Sigmoid colon (tissue), 4 donors: ENCODE measurements around the gene EVA1B.

Experiments used
- EP300 ChIP-seq, 4 donors: sonication (generic); formaldehyde crosslinking; IDR thresholded peaks; one replicate each; pipeline ENCODE4 v1.6.1; 2017; ENCODE audit warnings: antibody characterized with exemption in 4 of 4
- POLR2A ChIP-seq, 2 donors: fragments of 450-650 bp; IDR thresholded peaks; one replicate each; pipeline ENCODE4 v1.6.1; 2016; ENCODE audit warnings: antibody characterized with exemption in 2 of 2, mild to moderate bottlenecking in 2 of 2, moderate library complexity in 2 of 2
- TF ChIP-seq, protein P1 (sequence below), 4 experiments: fragments of 450-650 bp in 3 of 4; fragments of 200-600 bp in 1 of 4; IDR thresholded peaks; one replicate each; pipeline ENCODE4 v1.5.1; 2016 to 2019; ENCODE audit warnings: antibody characterized with exemption in 4 of 4, mild to moderate bottlenecking in 3 of 4, moderate library complexity in 2 of 4

DNA sequence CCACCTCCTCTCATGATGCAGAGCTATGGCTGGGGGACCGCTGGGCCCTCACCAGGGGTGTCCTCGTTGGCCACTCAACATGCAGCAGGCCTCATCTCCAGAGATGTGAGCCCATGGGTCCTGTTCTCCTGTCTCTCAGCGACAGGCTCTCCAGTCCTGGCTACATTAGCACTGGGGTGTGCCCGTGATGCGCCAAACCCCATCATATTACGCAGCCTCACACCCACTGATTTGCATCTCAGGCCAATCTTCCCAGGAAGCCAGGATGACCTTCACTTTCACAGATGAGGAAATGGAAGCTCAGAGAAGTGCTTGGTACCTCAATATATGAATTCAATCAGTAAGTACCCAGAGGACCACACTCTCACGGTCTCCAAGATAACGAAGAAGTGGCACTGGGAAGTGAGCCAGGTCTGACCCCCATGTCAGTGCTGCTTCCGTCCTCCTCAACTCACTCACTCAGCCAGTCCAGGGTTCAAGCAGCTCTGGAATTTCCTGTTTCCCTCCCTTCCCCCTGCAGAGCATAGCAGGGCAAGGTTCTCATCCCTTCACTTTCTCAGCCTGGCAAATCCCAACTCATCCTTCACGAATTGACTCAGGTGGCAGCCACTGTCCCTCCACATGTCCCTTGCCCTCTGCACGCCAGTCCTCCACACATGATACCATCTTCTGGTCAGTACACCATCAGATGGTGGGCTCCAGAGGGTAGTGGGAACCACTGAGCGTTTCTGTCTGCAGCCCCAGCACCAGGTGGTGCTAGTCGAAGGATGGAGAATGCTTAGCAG, 28.9 kb upstream of the EVA1B start:
- TF ChIP-seq, protein P1, sequence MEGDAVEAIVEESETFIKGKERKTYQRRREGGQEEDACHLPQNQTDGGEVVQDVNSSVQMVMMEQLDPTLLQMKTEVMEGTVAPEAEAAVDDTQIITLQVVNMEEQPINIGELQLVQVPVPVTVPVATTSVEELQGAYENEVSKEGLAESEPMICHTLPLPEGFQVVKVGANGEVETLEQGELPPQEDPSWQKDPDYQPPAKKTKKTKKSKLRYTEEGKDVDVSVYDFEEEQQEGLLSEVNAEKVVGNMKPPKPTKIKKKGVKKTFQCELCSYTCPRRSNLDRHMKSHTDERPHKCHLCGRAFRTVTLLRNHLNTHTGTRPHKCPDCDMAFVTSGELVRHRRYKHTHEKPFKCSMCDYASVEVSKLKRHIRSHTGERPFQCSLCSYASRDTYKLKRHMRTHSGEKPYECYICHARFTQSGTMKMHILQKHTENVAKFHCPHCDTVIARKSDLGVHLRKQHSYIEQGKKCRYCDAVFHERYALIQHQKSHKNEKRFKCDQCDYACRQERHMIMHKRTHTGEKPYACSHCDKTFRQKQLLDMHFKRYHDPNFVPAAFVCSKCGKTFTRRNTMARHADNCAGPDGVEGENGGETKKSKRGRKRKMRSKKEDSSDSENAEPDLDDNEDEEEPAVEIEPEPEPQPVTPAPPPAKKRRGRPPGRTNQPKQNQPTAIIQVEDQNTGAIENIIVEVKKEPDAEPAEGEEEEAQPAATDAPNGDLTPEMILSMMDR (IDR thresholded peaks at IDR 0.05), result no peak
- TF ChIP-seq POLR2A (IDR thresholded peaks at IDR 0.05) (no peak), EP300 (IDR thresholded peaks at IDR 0.05) (no peak)
